ENCODE results near the gene ADAP1. TPM values are rescaled to one million over a fixed set of nuclear protein-coding genes. Genes with fewer than 3 reads are reported as not detected.

Gene ADAP1
- total and polyA plus RNA-seq, 2 of the 13 experiments (the other 11 are each of a cell fraction or from before 2014, with no cell fraction given) = 10.5 to 24.6 TPM

DNA sequence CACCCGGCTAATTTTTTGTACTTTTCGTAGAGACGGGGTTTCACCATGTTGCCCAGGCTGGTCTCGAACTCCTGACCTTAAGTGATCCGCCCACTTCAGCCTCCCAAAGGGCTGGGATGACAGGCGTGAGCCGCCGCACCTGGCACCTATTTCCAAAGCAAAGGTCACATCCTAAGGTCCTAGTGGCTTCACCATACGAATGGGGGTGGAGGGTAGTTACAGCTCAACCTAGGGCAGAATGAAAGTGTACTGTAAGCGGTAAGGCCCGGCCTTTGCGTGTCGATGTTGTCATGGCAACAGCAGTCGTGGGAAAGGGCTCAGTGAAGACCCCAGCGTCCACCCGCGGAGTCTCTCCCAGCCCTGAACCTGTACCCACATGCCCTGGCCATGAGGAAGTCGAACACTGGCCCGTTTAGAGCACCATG, 22.4 kb upstream of the ADAP1 start (continued):
- TF ChIP-seq ZNF646 (CRISPR knock-in tag; IDR thresholded peaks at IDR 0.05) (no peak), NCOA2 (CRISPR knock-in tag; IDR thresholded peaks at IDR 0.05) (no peak), ZNF616 (CRISPR knock-in tag; IDR thresholded peaks at IDR 0.05; ENCODE audit: low read depth) (no peak), ZNF792 (CRISPR knock-in tag; IDR thresholded peaks at IDR 0.05) (no peak), HNRNPLL (IDR thresholded peaks at IDR 0.05; ENCODE audit: low read depth, low read length, poor library complexity, severe bottlenecking) (no peak), ZC3H4 (CRISPR knock-in tag; IDR thresholded peaks at IDR 0.05; ENCODE audit: borderline replicate concordance) (no peak), TBP (CRISPR knock-in tag; IDR thresholded peaks at IDR 0.05) (no peak), SSRP1 (CRISPR knock-in tag; IDR thresholded peaks at IDR 0.05) (peak; percentile 96), GLI4 (CRISPR knock-in tag; IDR thresholded peaks at IDR 0.05; ENCODE audit: borderline replicate concordance) (no peak), MYNN (CRISPR knock-in tag; IDR thresholded peaks at IDR 0.05; ENCODE audit: low read depth) (no peak), HOXA5 (CRISPR knock-in tag; IDR thresholded peaks at IDR 0.05) (no peak), ZNF510 (CRISPR knock-in tag; IDR thresholded peaks at IDR 0.05; ENCODE audit: low read depth) (peak; percentile 74), ZNF275 (CRISPR knock-in tag; IDR thresholded peaks at IDR 0.05; ENCODE audit: borderline replicate concordance) (no peak), TSC22D2 (CRISPR knock-in tag; IDR thresholded peaks at IDR 0.05; ENCODE audit: borderline replicate concordance) (no peak), POLR2A (IDR thresholded peaks at IDR 0.05; ENCODE audit: insufficient read depth in 1 of 2, low read depth in 2 of 2, low read length in 2 of 2) (peak in 1 of 2 experiments; percentile 56; a peak in 1 of 4 replicates)
- TF ChIP-seq, protein P1, sequence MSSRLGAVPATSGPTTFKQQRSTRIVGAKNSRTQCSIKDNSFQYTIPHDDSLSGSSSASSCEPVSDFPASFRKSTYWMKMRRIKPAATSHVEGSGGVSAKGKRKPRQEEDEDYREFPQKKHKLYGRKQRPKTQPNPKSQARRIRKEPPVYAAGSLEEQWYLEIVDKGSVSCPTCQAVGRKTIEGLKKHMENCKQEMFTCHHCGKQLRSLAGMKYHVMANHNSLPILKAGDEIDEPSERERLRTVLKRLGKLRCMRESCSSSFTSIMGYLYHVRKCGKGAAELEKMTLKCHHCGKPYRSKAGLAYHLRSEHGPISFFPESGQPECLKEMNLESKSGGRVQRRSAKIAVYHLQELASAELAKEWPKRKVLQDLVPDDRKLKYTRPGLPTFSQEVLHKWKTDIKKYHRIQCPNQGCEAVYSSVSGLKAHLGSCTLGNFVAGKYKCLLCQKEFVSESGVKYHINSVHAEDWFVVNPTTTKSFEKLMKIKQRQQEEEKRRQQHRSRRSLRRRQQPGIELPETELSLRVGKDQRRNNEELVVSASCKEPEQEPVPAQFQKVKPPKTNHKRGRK (CRISPR knock-in tag; IDR thresholded peaks at IDR 0.05) = no peak
- TF ChIP-seq, protein P2, sequence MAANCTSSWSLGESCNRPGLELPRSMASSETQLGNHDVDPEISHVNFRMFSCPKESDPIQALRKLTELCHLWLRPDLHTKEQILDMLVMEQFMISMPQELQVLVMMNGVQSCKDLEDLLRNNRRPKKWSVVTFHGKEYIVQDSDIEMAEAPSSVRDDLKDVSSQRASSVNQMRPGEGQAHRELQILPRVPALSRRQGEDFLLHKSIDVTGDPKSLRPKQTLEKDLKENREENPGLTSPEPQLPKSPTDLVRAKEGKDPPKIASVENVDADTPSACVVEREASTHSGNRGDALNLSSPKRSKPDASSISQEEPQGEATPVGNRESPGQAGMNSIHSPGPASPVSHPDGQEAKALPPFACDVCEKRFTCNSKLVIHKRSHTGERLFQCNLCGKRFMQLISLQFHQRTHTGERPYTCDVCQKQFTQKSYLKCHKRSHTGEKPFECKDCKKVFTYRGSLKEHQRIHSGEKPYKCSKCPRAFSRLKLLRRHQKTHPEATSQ (CRISPR knock-in tag; IDR thresholded peaks at IDR 0.05; ENCODE audit: borderline replicate concordance) = no peak
- TF ChIP-seq, protein P3, sequence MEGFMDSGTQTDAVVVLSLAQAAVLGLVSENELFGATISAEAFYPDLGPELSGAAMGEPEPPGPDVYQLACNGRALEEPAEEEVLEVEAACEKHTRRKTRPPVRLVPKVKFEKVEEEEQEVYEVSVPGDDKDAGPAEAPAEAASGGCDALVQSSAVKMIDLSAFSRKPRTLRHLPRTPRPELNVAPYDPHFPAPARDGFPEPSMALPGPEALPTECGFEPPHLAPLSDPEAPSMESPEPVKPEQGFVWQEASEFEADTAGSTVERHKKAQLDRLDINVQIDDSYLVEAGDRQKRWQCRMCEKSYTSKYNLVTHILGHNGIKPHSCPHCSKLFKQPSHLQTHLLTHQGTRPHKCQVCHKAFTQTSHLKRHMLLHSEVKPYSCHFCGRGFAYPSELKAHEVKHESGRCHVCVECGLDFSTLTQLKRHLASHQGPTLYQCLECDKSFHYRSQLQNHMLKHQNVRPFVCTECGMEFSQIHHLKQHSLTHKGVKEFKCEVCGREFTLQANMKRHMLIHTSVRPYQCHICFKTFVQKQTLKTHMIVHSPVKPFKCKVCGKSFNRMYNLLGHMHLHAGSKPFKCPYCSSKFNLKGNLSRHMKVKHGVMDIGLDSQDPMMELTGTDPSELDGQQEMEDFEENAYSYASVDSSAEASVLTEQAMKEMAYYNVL (CRISPR knock-in tag; IDR thresholded peaks at IDR 0.05; ENCODE audit: borderline replicate concordance) = no peak; the same call in 1 of the 2 replicates
